Adrenal gland (tissue), 12 donors: Measurements from ENCODE around the gene DOCK4. TPM values are rescaled to one million over a fixed set of nuclear protein-coding genes. Genes with fewer than 3 reads are reported as not detected.

ENCODE experiments used
- DNase-seq, 7 donors: peaks; one replicate each; pipeline ENCODE4 v3.0.0-alpha.2; 2019 to 2020
- H3K27ac ChIP-seq, 5 donors: fragments of 200-600 bp; sonication (generic) in 4 of 5; 1 replicate in 3 of 5; 2 replicates in 2 of 5; pipeline versions ENCODE4 v1.5.1 to v1.8.0; 2016 to 2020; ENCODE audit warnings: mild to moderate bottlenecking in 1 of 5
- H3K27me3 ChIP-seq: fragments of 200-600 bp; 2 replicates; pipeline ENCODE4 v1.8.0; 2021
- H3K36me3 ChIP-seq, 2 donors: fragments of 200-600 bp; replicated peaks in 1 of 2; 1 replicate in 1 of 2; 2 replicates in 1 of 2; pipeline versions ENCODE4 v1.5.1 to v1.8.0; 2018 to 2022
- H3K4me1 ChIP-seq, 2 donors: fragments of 200-600 bp; replicated peaks in 1 of 2; 1 replicate in 1 of 2; 2 replicates in 1 of 2; pipeline versions ENCODE4 v1.5.1 to v1.8.0; 2018 to 2021
- H3K4me3 ChIP-seq, 4 donors: fragments of 200-600 bp; sonication (generic) in 3 of 4; one replicate each; pipeline ENCODE4 v1.5.1; 2016 to 2018
- H3K9me3 ChIP-seq, 3 donors: fragments of 200-600 bp; sonication (generic) in 1 of 3; replicated peaks in 1 of 3; 1 replicate in 2 of 3; 2 replicates in 1 of 3; pipeline versions ENCODE4 v1.5.1 to v1.8.0; 2016 to 2021
- POLR2A ChIP-seq, 2 donors: fragments of 450-650 bp; IDR thresholded peaks; one replicate each; pipeline ENCODE4 v1.6.1; 2017; ENCODE audit warnings: antibody characterized with exemption in 2 of 2, mild to moderate bottlenecking in 2 of 2, moderate library complexity in 1 of 2
- WGBS, 4 donors: extraction: QIAGEN DNeasy Blood & Tissue Kit in 2 of 4; methylation state at CpG; one replicate each; pipeline versions ENCODE4 v1.1.5 to v1.1.7; 2013 to 2017; 5-methylcytosine and 5-hydroxymethylcytosine counted together
- intact Hi-C, 2 donors: fragments of 100-400 bp; cut with DNase I; formaldehyde crosslinking; loops; one replicate each; pipeline versions ENCODE4 v1.14.1 to v1.15.0; 2022 to 2023
- polyA plus RNA-seq, 3 donors: library from polyadenylated mRNA; stranded (reverse); fragments of 200-250 nt in 2 of 3; fragments of 350-450 nt in 1 of 3; fragmentation: Illumina TruSeq in 1 of 3; extraction: RNeasy Lipid Tissue Mini Kit (QIAGEN cat#74804) in 1 of 3; gene quantifications; one replicate each; pipeline ENCODE4 v1.2.3, GENCODE V29; 2013 to 2014
- total RNA-seq, 9 donors: library from RNA; depleted of rRNA in 4 of 9; stranded (reverse); fragments of >200 nt in 4 of 9; fragments of 120-200 nt in 1 of 9; fragmentation: NEBNext Ultra II Directional in 1 of 9; extraction: Animal tissue kit (Norgen Biotek cat#: 25700) in 1 of 9; gene quantifications; one replicate each; pipeline versions ENCODE4 v1.1.0 to v1.2.4, GENCODE V29; 2013 to 2023
- TF ChIP-seq, protein P1 (sequence below), 6 experiments: fragments of 450-650 bp in 4 of 6; fragments of 200-600 bp in 2 of 6; sonication (generic) in 1 of 6; IDR thresholded peaks; 1 replicate in 5 of 6; 2 replicates in 1 of 6; pipeline versions ENCODE4 v1.5.1 to v1.8.0; 2016 to 2021; ENCODE audit warnings: antibody characterized with exemption in 6 of 6, mild to moderate bottlenecking in 2 of 6, moderate library complexity in 1 of 6
- donor health status: healthy with polysubstance abuse.
- donor health status: Bipolar disorder and iron deficiency.
- donor health status: DM: yes; HTN: yes; CAD: no.
- donor health status: DM: no; HTN: no; CAD: no.
- donor health status: DM: no; HTN: no; CAD: no.
- donor health status: DM: yes; HTN: yes; CAD: no.

Gene DOCK4
- total and polyA plus RNA-seq, 12 donors: 6.2 to 37.6 (median 21.1) TPM

GRCh38 chr7:111855842-111856227, 350.4 kb downstream of the DOCK4 start:
- no peaks in the 10 kb centered on the region for H3K27me3 ChIP-seq
- H3K4me3 ChIP-seq: no peak overlapping the region
- intact Hi-C loops: loop anchor here in 1 of 2 donors (10.0 kb wide), 1 partner anchor 91 kb away; no protein-coding TSS in a partner anchor
- H3K36me3 ChIP-seq: no peaks in the 10 kb centered on the region
- TF ChIP-seq, protein P1, sequence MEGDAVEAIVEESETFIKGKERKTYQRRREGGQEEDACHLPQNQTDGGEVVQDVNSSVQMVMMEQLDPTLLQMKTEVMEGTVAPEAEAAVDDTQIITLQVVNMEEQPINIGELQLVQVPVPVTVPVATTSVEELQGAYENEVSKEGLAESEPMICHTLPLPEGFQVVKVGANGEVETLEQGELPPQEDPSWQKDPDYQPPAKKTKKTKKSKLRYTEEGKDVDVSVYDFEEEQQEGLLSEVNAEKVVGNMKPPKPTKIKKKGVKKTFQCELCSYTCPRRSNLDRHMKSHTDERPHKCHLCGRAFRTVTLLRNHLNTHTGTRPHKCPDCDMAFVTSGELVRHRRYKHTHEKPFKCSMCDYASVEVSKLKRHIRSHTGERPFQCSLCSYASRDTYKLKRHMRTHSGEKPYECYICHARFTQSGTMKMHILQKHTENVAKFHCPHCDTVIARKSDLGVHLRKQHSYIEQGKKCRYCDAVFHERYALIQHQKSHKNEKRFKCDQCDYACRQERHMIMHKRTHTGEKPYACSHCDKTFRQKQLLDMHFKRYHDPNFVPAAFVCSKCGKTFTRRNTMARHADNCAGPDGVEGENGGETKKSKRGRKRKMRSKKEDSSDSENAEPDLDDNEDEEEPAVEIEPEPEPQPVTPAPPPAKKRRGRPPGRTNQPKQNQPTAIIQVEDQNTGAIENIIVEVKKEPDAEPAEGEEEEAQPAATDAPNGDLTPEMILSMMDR (IDR thresholded peaks at IDR 0.05): no peak
- TF ChIP-seq POLR2A (IDR thresholded peaks at IDR 0.05): no peak
- no peaks in the 10 kb centered on the region for H3K4me1 ChIP-seq
- H3K9me3 ChIP-seq: no peaks in the 10 kb centered on the region
- WGBS, 4 donors: 59 to 80% (median 69%) methylated on average over 5 of the region's 5 CpGs
- H3K27ac ChIP-seq: no peak overlapping the region
- DNase-seq: no peak

DNA sequence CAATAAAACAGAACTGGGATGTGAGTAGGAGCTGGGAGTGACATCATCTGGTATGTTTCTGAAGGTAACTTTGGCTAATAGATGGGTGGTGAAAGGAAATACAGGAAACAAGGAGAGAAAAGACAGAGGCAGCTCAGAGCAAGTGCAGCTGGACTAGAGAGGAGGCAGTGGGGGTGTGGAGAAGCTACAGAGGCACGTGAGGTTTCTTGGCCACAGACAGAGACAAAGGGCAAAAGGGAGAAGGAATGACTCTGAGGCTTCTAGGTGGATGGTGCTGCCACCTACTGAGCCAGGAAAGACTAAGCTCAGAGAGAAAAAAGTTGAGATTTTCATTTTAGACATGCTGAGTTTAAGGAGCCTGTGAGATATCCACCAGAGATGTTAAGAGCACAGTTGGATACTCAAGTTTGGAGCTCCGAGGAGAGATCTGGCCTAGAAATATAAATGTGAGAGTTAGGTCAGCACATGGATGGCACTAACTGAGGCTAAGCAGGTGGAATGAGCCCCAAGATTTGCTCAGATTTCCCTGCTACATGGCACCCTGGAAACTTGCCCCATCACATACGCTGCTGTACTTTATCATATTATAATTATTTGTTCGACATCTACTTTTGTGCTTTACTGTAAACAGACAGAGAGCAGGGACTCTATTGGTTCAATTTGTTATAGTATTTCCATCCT, 350.9 kb downstream of the DOCK4 start:
- Histone ChIP-seq H3K9me3 (no peaks in the 10 kb centered on the region), H3K36me3 (no peaks in the 10 kb centered on the region), H3K4me3 (no peak overlapping the region), H3K27me3 (no peaks in the 10 kb centered on the region), H3K4me1 (no peaks in the 10 kb centered on the region), H3K27ac (no peak overlapping the region)
- TF ChIP-seq, protein P1 (IDR thresholded peaks at IDR 0.05): peak; percentile 13 to 45 (median 24)
- no peak for TF ChIP-seq POLR2A (IDR thresholded peaks at IDR 0.05)
- peak in 5 of 7 donors; percentile 16 to 58 (median 29) for DNase-seq
- intact Hi-C loops: loop anchor here in 1 of 2 donors (10.0 kb wide), 1 partner anchor 90 kb away; no protein-coding TSS in a partner anchor
- 52 to 64% (median 60%) methylated on average over 4 of the region's 4 CpGs for WGBS, 4 donors

DNA sequence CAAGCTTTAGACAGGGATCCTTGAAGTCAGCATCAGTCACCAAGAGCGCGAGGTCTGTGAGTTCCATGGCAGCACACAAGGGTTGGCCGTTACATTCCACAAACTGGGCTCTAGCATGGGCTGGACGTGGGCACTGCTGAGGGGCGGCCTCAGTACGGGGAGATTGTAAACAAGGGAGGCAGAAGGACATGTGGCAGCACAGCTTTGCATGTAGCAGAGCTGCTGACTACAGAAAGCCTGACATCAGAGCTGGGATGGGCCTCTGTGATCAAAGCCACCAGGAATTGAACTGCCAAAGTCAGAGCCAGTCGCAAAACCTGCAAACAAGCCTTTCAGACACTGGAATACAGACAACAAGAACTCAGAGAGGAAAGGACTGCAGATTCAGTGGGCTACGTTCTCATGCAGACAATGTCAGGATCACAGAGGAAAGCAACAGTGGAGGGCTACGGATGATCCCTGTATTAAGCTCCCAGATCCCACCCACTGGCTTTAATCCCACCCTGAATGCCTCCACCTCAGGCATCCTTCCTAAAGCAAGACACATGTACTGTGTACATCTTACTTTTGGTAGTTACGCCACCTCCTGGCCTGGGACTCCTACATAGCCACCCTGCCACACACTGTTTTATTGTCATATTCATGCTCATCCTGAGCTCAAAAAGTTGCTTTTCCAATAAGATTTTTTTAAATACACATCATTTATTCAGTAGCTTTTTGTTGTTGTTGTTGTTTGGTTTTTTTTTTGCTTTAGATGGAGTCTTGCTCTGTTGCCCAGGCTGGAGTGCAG, 352.8 kb downstream of the DOCK4 start:
- Histone ChIP-seq H3K4me1 (no peaks in the 10 kb centered on the region), H3K27me3 (no peaks in the 10 kb centered on the region), H3K27ac (no peak overlapping the region), H3K4me3 (no peak overlapping the region), H3K9me3 (no peaks in the 10 kb centered on the region), H3K36me3 (no peaks in the 10 kb centered on the region)
- intact Hi-C loops: loop anchor here in 1 of 2 donors (10.0 kb wide), 1 partner anchor 89 kb away; no protein-coding TSS in a partner anchor
- TF ChIP-seq POLR2A (IDR thresholded peaks at IDR 0.05): no peak
- TF ChIP-seq, protein P1 (IDR thresholded peaks at IDR 0.05): no peak
- no peak for DNase-seq
- 90 to 94% (median 92%) methylated on average over 5 to 10 of the region's 10 CpGs for WGBS, 4 donors

DNA sequence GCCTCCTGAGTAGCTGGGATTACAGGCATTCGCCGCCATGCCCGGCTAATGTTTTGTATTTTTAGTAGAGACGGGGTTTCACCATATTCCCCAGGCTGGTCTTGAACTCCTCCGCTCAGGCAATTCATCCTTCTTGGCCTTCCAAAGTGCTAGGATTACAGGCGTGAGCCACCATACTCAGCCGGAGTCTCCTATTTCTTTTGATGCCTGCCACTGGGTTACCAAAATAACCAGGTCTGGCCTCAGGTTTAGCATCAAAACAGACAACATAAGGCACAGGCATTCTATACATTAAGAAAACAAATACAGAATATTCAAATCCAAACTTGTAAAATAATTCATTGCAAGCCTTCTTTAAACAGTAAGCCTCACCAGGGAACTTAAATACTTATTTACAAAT, 354.1 kb downstream of the DOCK4 start:
- H3K27ac ChIP-seq: no peak overlapping the region
- intact Hi-C loops: loop anchor here in 1 of 2 donors (10.0 kb wide), 1 partner anchor 87 kb away; no protein-coding TSS in a partner anchor
- H3K4me3 ChIP-seq: no peak overlapping the region
- no peaks in the 10 kb centered on the region for H3K36me3 ChIP-seq
- no peaks in the 10 kb centered on the region for H3K4me1 ChIP-seq
- 86 to 95% (median 94%) methylated on average over 7 of the region's 7 CpGs for WGBS, 4 donors
- H3K27me3 ChIP-seq: no peaks in the 10 kb centered on the region
- TF ChIP-seq POLR2A (IDR thresholded peaks at IDR 0.05): no peak
- TF ChIP-seq, protein P1 (IDR thresholded peaks at IDR 0.05): no peak
- no peak for DNase-seq
- no peaks in the 10 kb centered on the region for H3K9me3 ChIP-seq
